ENCODE measurements around the gene CNN1.
"Not testable (repeated sequence)": the region's sequence is repeated elsewhere in the genome, so short reads cannot be mapped to it uniquely, and the experiment has no call there.

The CNN1 gene

GRCh38 chr19:11535792-11536595 is 2.7 kb upstream of the CNN1 start:
- peak; percentile 87 for DNase-seq

- DNase-seq: no peak
These were observed 1.1 kb downstream of the CNN1 start for GRCh38 chr19:11539495-11540365.

- DNase-seq: no peak
These were observed 2.0 kb downstream of the CNN1 start for GRCh38 chr19:11540645-11541044.

- DNase-seq: no peak
These were observed 2.6 kb downstream of the CNN1 start for GRCh38 chr19:11541238-11541637.

- DNase-seq: no peak
These were observed 9.5 kb downstream of the CNN1 start for GRCh38 chr19:11547929-11548700.

- DNase-seq: no peak
These were observed 10.8 kb downstream of the CNN1 start for GRCh38 chr19:11549386-11549953.

- no peak for DNase-seq
These were observed 11.6 kb downstream of the CNN1 start for GRCh38 chr19:11550265-11550664.

- no peak for DNase-seq
These were observed 13.1 kb downstream of the CNN1 start for GRCh38 chr19:11551603-11552235.

- no peak for DNase-seq
These were observed 14.2 kb downstream of the CNN1 start for GRCh38 chr19:11552666-11553372.

GRCh38 chr19:11554160-11554559 is 15.5 kb downstream of the CNN1 start:
- no peak for DNase-seq

- no peak for DNase-seq
These were observed 16.6 kb downstream of the CNN1 start for GRCh38 chr19:11555246-11555645.

- no peak for DNase-seq
These were observed 18.2 kb downstream of the CNN1 start for GRCh38 chr19:11556634-11557420.

GRCh38 chr19:11558881-11559828 is 20.5 kb downstream of the CNN1 start, which contains the start of gene ELOF1:
Gene ELOF1 (minus strand): TSS chr19:11559230. CDS start chr19:11554347, 4,883 bp downstream.
- DNase-seq: peak; percentile 97

- peak; percentile 82 for DNase-seq
These were observed 21.9 kb downstream of the CNN1 start for GRCh38 chr19:11560404-11561051.

GRCh38 chr19:11563532-11563931 is 24.9 kb downstream of the CNN1 start:
- no peak for DNase-seq

GRCh38 chr19:11564082-11564807 is 25.6 kb downstream of the CNN1 start:
- DNase-seq: not testable (repeated sequence)

GRCh38 chr19:11565649-11565980 is 27.0 kb downstream of the CNN1 start:
- not testable (repeated sequence) for DNase-seq

- DNase-seq: no peak
These were observed 27.5 kb downstream of the CNN1 start for GRCh38 chr19:11566164-11566563.
